Right lung (tissue), 5 donors: ENCODE results near the gene PNKD. TPM values are rescaled to one million over a fixed set of nuclear protein-coding genes. Genes with fewer than 3 reads are reported as not detected.

Experiments
- DNase-seq, 2 donors: peaks; one replicate each; pipeline ENCODE4 v3.0.0-alpha.2; 2013
- polyA plus RNA-seq, 5 donors: library from polyadenylated mRNA; unstranded; fragments of 120-200 nt; gene quantifications; one replicate each; pipeline versions ENCODE4 v1.2.1 to v1.2.3, GENCODE V29; 2013; ENCODE audit warnings: inconsistent platforms in 1 of 5, low replicate concordance in 1 of 5; ENCODE audit not compliant: insufficient read length in 5 of 5, insufficient read depth in 1 of 5

PNKD gene
- polyA plus RNA-seq, 5 donors: 50.1 to 70.8 (median 67.6) TPM

- no peak for DNase-seq
Measured at GRCh38 chr2:218252509-218253231, 17.6 kb upstream of the PNKD start.

GRCh38 chr2:218253232-218253625 lies 17.1 kb upstream of the PNKD start:
- DNase-seq: no peak

- no peak for DNase-seq
Measured at GRCh38 chr2:218255446-218255845, 14.9 kb upstream of the PNKD start.

- no peak for DNase-seq
Measured at GRCh38 chr2:218256612-218257350, 13.5 kb upstream of the PNKD start.

GRCh38 chr2:218257390-218257981 lies 12.8 kb upstream of the PNKD start:
- no peak for DNase-seq

GRCh38 chr2:218259099-218259961 lies 11.0 kb upstream of the PNKD start:
- no peak for DNase-seq

GRCh38 chr2:218260166-218260565 lies 10.2 kb upstream of the PNKD start:
- no peak for DNase-seq

GRCh38 chr2:218260742-218261422 lies 9.4 kb upstream of the PNKD start, which contains the start of gene GPBAR1:
Gene GPBAR1, plus strand, starts transcription at chr2:218261015. Its CDS starts 1,710 bp downstream, at chr2:218262725.
- DNase-seq: no peak

GRCh38 chr2:218261423-218262236 lies 8.7 kb upstream of the PNKD start:
- DNase-seq: no peak

GRCh38 chr2:218262237-218262600 lies 8.1 kb upstream of the PNKD start:
- no peak for DNase-seq

GRCh38 chr2:218262631-218263586 lies 7.4 kb upstream of the PNKD start:
- DNase-seq: no peak

- no peak for DNase-seq
Measured at GRCh38 chr2:218263817-218264641, 6.3 kb upstream of the PNKD start.

- DNase-seq: no peak
Measured at GRCh38 chr2:218264773-218265561, 5.4 kb upstream of the PNKD start.

GRCh38 chr2:218265626-218266025 lies 4.7 kb upstream of the PNKD start:
- DNase-seq: no peak

- DNase-seq: no peak
Measured at GRCh38 chr2:218266316-218266979, 3.9 kb upstream of the PNKD start.

GRCh38 chr2:218267259-218267658 lies 3.1 kb upstream of the PNKD start:
- DNase-seq: no peak
